GM04504 (cell line): Measurements from ENCODE around the gene CSNK1G3.

Experiments used
- DNase-seq: peaks from one replicate; pipeline ENCODE4 v3.0.0-alpha.2; 2012; ENCODE audit warnings: low read depth

CSNK1G3 gene

DNA sequence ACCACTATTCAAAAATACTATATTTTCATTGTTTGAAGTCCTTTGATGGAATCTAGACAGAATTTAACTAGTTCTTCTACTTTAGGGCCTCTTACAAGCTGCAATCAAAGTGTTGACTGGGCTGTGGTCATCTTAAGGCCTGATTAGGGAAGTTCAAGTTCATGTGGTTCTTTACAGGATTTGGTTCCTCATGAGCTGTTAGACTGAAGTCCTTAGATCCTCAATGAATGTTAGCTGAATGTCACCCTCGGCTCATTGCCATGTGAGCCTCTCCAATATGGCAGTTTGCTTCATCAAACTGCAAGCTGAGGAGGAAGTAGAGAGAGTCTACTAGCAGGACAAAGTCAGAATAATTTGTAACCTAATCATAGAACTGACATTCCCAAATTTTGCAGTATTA is 135.1 kb downstream of the CSNK1G3 start:
- no peak for DNase-seq

GRCh38 chr5:123651234-123651633 is 139.3 kb downstream of the CSNK1G3 start:
- DNase-seq: no peak

GRCh38 chr5:123659011-123659410 is 147.0 kb downstream of the CSNK1G3 start:
- no peak for DNase-seq

DNA sequence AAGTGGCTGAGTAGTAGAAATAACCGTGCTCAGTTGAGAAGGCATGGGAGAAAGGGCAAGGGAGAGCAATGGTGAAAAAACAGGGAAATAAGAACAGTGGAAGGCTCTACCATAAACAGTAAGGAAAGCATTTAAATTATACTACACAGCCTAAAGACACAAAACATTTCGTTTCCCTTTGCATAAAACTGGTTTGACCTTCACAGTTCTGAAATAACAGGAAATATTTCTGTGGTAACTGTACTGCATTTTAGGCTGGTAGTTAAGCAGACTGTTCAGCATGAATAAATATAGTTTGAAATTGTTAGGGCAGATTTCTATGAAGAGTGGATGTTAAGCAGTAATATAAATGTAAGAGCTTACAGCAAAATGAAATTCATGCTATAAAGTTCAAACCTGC is 147.5 kb downstream of the CSNK1G3 start:
- no peak for DNase-seq

GRCh38 chr5:123664961-123665360 is 153.0 kb downstream of the CSNK1G3 start:
- no peak for DNase-seq

- DNase-seq: no peak
These were observed 153.9 kb downstream of the CSNK1G3 start for GRCh38 chr5:123665822-123666371.
